Thymus (tissue), 11 donors: ENCODE data around the gene THY1. TPM values are rescaled to one million over a fixed set of nuclear protein-coding genes. Genes with fewer than 3 reads are reported as not detected.
"Not testable (repeated sequence)": the region's sequence is repeated elsewhere in the genome, so short reads cannot be mapped to it uniquely, and the experiment has no call there.

Experiments
- DNase-seq, 9 donors: peaks; one replicate each; pipeline ENCODE4 v3.0.0-alpha.2; 2013; ENCODE audit warnings: low spot score in 9 of 9, low read depth in 6 of 9, missing footprints in 1 of 9
- H3K27ac ChIP-seq, 2 donors: one replicate each; pipeline ENCODE4 v1.5.1; 2013; ENCODE audit warnings: control low read depth in 1 of 2, low read depth in 1 of 2, low read length in 1 of 2, mild to moderate bottlenecking in 1 of 2, moderate library complexity in 1 of 2
- H3K27me3 ChIP-seq, 2 donors: one replicate each; pipeline ENCODE4 v1.5.1; 2013; ENCODE audit warnings: low read length in 1 of 2; ENCODE audit not compliant: control insufficient read depth in 2 of 2, insufficient read depth in 1 of 2
- H3K36me3 ChIP-seq, 2 donors: one replicate each; pipeline ENCODE4 v1.5.1; 2013; ENCODE audit warnings: low read length in 1 of 2, mild to moderate bottlenecking in 1 of 2, moderate library complexity in 1 of 2; ENCODE audit not compliant: control insufficient read depth in 2 of 2, insufficient read depth in 2 of 2
- H3K4me1 ChIP-seq, 2 donors: one replicate each; pipeline ENCODE4 v1.5.1; 2013; ENCODE audit warnings: low read length in 2 of 2; ENCODE audit not compliant: control insufficient read depth in 2 of 2, insufficient read depth in 2 of 2
- H3K4me3 ChIP-seq, 2 donors: one replicate each; pipeline ENCODE4 v1.5.1; 2013; ENCODE audit warnings: low read length in 2 of 2, control low read depth in 1 of 2, mild to moderate bottlenecking in 1 of 2
- H3K9me3 ChIP-seq, 2 donors: one replicate each; pipeline ENCODE4 v1.5.1; 2013; ENCODE audit warnings: low read length in 1 of 2, mild to moderate bottlenecking in 1 of 2; ENCODE audit not compliant: control insufficient read depth in 2 of 2, insufficient read depth in 1 of 2
- WGBS: extraction: QIAGEN DNeasy Blood & Tissue Kit; methylation state at CpG from one replicate; pipeline ENCODE4 v1.1.7; 2013; 5-methylcytosine and 5-hydroxymethylcytosine counted together
- polyA plus RNA-seq: library from polyadenylated mRNA; stranded (reverse); fragments of 200-250 nt; gene quantifications from one replicate; pipeline ENCODE4 v1.2.3, GENCODE V29; 2013
- total RNA-seq: library from RNA; stranded (reverse); fragments of 120-200 nt; gene quantifications from one replicate; pipeline ENCODE4 v1.2.4, GENCODE V29; 2013
- donor health status: healthy.

The THY1 gene
- total and polyA plus RNA-seq, 2 donors, result 15.3 to 88.8 TPM

GRCh38 chr11:119405448-119405847 is 17.5 kb downstream of the THY1 start:
- not testable (repeated sequence) for H3K27me3 ChIP-seq, H3K36me3 ChIP-seq, H3K4me3 ChIP-seq, DNase-seq, H3K27ac ChIP-seq, H3K9me3 ChIP-seq, H3K4me1 ChIP-seq
- WGBS, result 96% methylated on average over 6 of the region's 6 CpGs

- Histone ChIP-seq H3K27me3 (no peaks in the 10 kb centered on the region), H3K27ac (no peak overlapping the region), H3K4me3 (no peak overlapping the region), H3K36me3 (no peaks in the 10 kb centered on the region), H3K9me3 (no peaks in the 10 kb centered on the region), H3K4me1 (no peaks in the 10 kb centered on the region)
- 85% methylated on average over 2 of the region's 2 CpGs for WGBS
- DNase-seq, result no peak
These were observed 18.1 kb downstream of the THY1 start for GRCh38 chr11:119404872-119405271.

GRCh38 chr11:119403021-119403420 is 20.0 kb downstream of the THY1 start:
- Histone ChIP-seq H3K27me3 (no peaks in the 10 kb centered on the region), H3K27ac (no peak overlapping the region), H3K4me3 (no peak overlapping the region), H3K4me1 (no peaks in the 10 kb centered on the region), H3K9me3 (no peaks in the 10 kb centered on the region), H3K36me3 (no peaks in the 10 kb centered on the region)
- WGBS, result 88% methylated on average over 5 of the region's 5 CpGs
- DNase-seq, result no peak

- 93% methylated on average over 8 of the region's 8 CpGs for WGBS
- H3K27ac ChIP-seq, result no peak overlapping the region
- no peaks in the 10 kb centered on the region for H3K4me1 ChIP-seq
- DNase-seq, result no peak
- no peaks in the 10 kb centered on the region for H3K36me3 ChIP-seq
- H3K4me3 ChIP-seq, result no peak overlapping the region
- no peaks in the 10 kb centered on the region for H3K27me3 ChIP-seq
- H3K9me3 ChIP-seq, result no peaks in the 10 kb centered on the region
These were observed 20.5 kb downstream of the THY1 start for GRCh38 chr11:119402470-119402869.

GRCh38 chr11:119400860-119401259 is 22.1 kb downstream of the THY1 start:
- no peak overlapping the region for H3K27ac ChIP-seq
- H3K36me3 ChIP-seq, result no peaks in the 10 kb centered on the region
- H3K27me3 ChIP-seq, result no peaks in the 10 kb centered on the region
- no peak overlapping the region for H3K4me3 ChIP-seq
- no peaks in the 10 kb centered on the region for H3K9me3 ChIP-seq
- no peaks in the 10 kb centered on the region for H3K4me1 ChIP-seq
- no peak for DNase-seq

- peaks cover 0 to 5% of the 10 kb centered on the region in 2 donors for H3K27me3 ChIP-seq
- DNase-seq, result no peak
- no peaks in the 10 kb centered on the region for H3K9me3 ChIP-seq
- H3K4me1 ChIP-seq, result no peaks in the 10 kb centered on the region
- H3K4me3 ChIP-seq, result no peak overlapping the region
- no peaks in the 10 kb centered on the region for H3K36me3 ChIP-seq
- no peak overlapping the region for H3K27ac ChIP-seq
These were observed 25.2 kb downstream of the THY1 start for GRCh38 chr11:119397740-119398139.

GRCh38 chr11:119396835-119397234 is 26.1 kb downstream of the THY1 start:
- Histone ChIP-seq H3K36me3 (no peaks in the 10 kb centered on the region), H3K4me1 (no peaks in the 10 kb centered on the region), H3K27ac (no peak overlapping the region), H3K4me3 (no peak overlapping the region), H3K27me3 (peaks cover 0 to 5% of the 10 kb centered on the region in 2 donors), H3K9me3 (no peaks in the 10 kb centered on the region)
- DNase-seq, result no peak
- 100% methylated on average over 1 of the region's 1 CpG for WGBS

- no peak overlapping the region for H3K4me3 ChIP-seq
- no peak for DNase-seq
- 95% methylated on average over 7 of the region's 7 CpGs for WGBS
These were observed 31.7 kb downstream of the THY1 start for GRCh38 chr11:119391275-119391674.

GRCh38 chr11:119389611-119390254 is 33.2 kb downstream of the THY1 start:
- no peak overlapping the region for H3K27ac ChIP-seq
- H3K4me1 ChIP-seq, result no peaks in the 10 kb centered on the region
- no peaks in the 10 kb centered on the region for H3K9me3 ChIP-seq
- peak in 1 of 9 donors; percentile 21 for DNase-seq
- no peaks in the 10 kb centered on the region for H3K36me3 ChIP-seq
- H3K27me3 ChIP-seq, result peaks cover 0 to 5% of the 10 kb centered on the region in 2 donors
- 85% methylated on average over 5 of the region's 5 CpGs for WGBS
- no peak overlapping the region for H3K4me3 ChIP-seq

More at GRCh38 chr11:119391275-119391674, 31.7 kb downstream of the THY1 start:
- H3K9me3 ChIP-seq, result no peaks in the 10 kb centered on the region
- no peak overlapping the region for H3K27ac ChIP-seq
- no peaks in the 10 kb centered on the region for H3K36me3 ChIP-seq
- H3K4me1 ChIP-seq, result no peaks in the 10 kb centered on the region
- peaks cover 0 to 7% of the 10 kb centered on the region in 2 donors for H3K27me3 ChIP-seq
